Measurements from ENCODE around the gene KIAA1191. TPM values are rescaled to one million over a fixed set of nuclear protein-coding genes. Genes with fewer than 3 reads are reported as not detected.

The KIAA1191 gene
- total RNA-seq, 2 donors from 2014 or later, result 95.9 to 154 TPM

GRCh38 chr5:176407456-176408251, 46.1 kb upstream of the KIAA1191 start:
- Histone ChIP-seq H3K4me3 (no peak overlapping the region), H3K36me3 (peaks cover 18% of the 10 kb centered on the region), H3K27me3 (replicated peaks; ENCODE audit: insufficient read depth) (no peaks in the 10 kb centered on the region), H3K4me1 (ENCODE audit: control insufficient read depth in 1 of 2, low read depth in 2 of 2) (peaks cover 0 to 10% of the 10 kb centered on the region in 2 donors), H3K27ac (no peak overlapping the region), H3K9me3 (no peaks in the 10 kb centered on the region)
- ATAC-seq (ENCODE audit: insufficient number of reproducible peaks, low FRiP score, low read depth) (no peak), DNase-seq (ENCODE audit: low spot score) (no peak)
- TF ChIP-seq CTCF (IDR thresholded peaks at IDR 0.05), result no peak

GRCh38 chr5:176406436-176407052, 45.0 kb upstream of the KIAA1191 start:
- ATAC-seq (ENCODE audit: insufficient number of reproducible peaks, low FRiP score, low read depth) (no peak), DNase-seq (ENCODE audit: low spot score) (no peak)
- TF ChIP-seq CTCF (IDR thresholded peaks at IDR 0.05), result no peak
- Histone ChIP-seq H3K4me1 (ENCODE audit: control insufficient read depth in 1 of 2, low read depth in 2 of 2) (peaks cover 0 to 6% of the 10 kb centered on the region in 2 donors), H3K27ac (no peak overlapping the region), H3K36me3 (peaks cover 18% of the 10 kb centered on the region), H3K4me3 (no peak overlapping the region), H3K27me3 (replicated peaks; ENCODE audit: insufficient read depth) (no peaks in the 10 kb centered on the region), H3K9me3 (no peaks in the 10 kb centered on the region)

- DNase-seq (ENCODE audit: low spot score) (no peak), ATAC-seq (ENCODE audit: insufficient number of reproducible peaks, low FRiP score, low read depth) (no peak)
Observed at GRCh38 chr5:176405656-176406435, 44.3 kb upstream of the KIAA1191 start.

DNA sequence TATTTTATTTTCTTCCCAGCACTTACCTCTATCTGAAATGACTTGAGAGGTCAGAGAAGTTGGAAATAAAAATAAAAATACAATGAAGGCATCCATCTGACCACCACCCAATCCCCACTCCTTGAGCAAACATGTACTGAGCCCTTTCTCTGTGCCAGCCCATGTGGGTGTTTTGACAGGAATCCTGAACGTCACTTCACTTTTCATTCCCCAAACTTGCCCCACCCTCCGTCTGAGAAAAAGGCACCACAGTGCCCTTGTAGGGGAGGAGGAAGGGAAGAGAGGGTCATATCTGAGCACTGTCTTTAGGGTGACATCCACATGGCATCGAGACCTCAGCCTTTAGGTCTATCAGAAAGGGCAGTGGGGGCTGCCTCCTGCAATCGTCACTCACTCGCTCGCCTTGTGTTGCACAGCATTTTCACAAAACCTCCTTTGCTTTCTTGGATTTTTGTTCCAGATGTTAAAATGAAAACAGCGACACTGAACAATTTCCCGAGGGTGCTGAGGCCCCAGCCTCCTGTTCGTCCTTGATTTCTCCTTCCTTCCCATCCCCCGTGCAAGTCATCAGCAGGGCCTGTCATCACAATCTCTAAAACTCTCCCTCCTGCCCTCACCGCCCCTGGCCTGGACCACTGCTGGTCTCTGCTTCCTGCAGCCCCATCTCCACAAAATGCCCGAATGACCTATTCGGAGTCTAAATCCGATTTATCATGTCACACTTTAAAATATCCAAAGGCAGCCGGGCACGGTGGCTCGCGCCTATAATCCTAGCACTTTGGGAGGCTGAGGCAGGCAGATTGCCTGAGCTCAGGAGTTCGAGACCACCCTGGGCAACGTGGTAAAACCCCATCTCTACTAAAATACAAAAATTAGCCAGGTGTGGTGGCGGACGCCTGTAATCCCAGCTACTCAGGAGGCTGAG, 40.0 kb upstream of the KIAA1191 start:
- no peak overlapping the region for H3K27ac ChIP-seq
- H3K36me3 ChIP-seq, result peaks cover 4% of the 10 kb centered on the region
- H3K4me3 ChIP-seq, result no peak overlapping the region
- ATAC-seq (ENCODE audit: insufficient number of reproducible peaks, low FRiP score, low read depth) (no peak), DNase-seq (ENCODE audit: low spot score) (no peak)
- H3K27me3 ChIP-seq (replicated peaks; ENCODE audit: insufficient read depth), result no peaks in the 10 kb centered on the region
- H3K9me3 ChIP-seq, result no peaks in the 10 kb centered on the region
- H3K4me1 ChIP-seq (ENCODE audit: control insufficient read depth in 1 of 2, low read depth in 2 of 2), result no peaks in the 10 kb centered on the region
- TF ChIP-seq CTCF (IDR thresholded peaks at IDR 0.05), result no peak

More at GRCh38 chr5:176405656-176406435, 44.3 kb upstream of the KIAA1191 start:
- TF ChIP-seq CTCF (IDR thresholded peaks at IDR 0.05), result no peak
- no peaks in the 10 kb centered on the region for H3K9me3 ChIP-seq
- peaks cover 18% of the 10 kb centered on the region for H3K36me3 ChIP-seq
- H3K4me3 ChIP-seq, result no peak overlapping the region
- no peaks in the 10 kb centered on the region for H3K27me3 ChIP-seq (replicated peaks; ENCODE audit: insufficient read depth)
- H3K27ac ChIP-seq, result no peak overlapping the region
- H3K4me1 ChIP-seq (ENCODE audit: control insufficient read depth in 1 of 2, low read depth in 2 of 2), result no peaks in the 10 kb centered on the region
